Stomach (tissue), 19 donors: ENCODE data around the gene NWD2. TPM values are rescaled to one million over a fixed set of nuclear protein-coding genes. Genes with fewer than 3 reads are reported as not detected.
"Not testable (repeated sequence)": the region's sequence is repeated elsewhere in the genome, so short reads cannot be mapped to it uniquely, and the experiment has no call there.

Experiments
- DNase-seq, 2 donors: peaks; one replicate each; pipeline versions ENCODE4 v3.0.0 to v3.0.0-alpha.2; 2013 to 2019
- H3K27ac ChIP-seq, 5 donors: fragments of 200-600 bp in 4 of 5; sonication (generic) in 4 of 5; one replicate each; pipeline ENCODE4 v1.5.1; 2013 to 2019; ENCODE audit warnings: mild to moderate bottlenecking in 1 of 5, moderate library complexity in 1 of 5
- H3K27me3 ChIP-seq, 3 donors: fragments of 200-600 bp; sonication (generic); one replicate each; pipeline ENCODE4 v1.5.1; 2017 to 2019; ENCODE audit warnings: mixed run types in 1 of 3
- H3K36me3 ChIP-seq, 4 donors: fragments of 200-600 bp; sonication (generic); 1 replicate in 3 of 4; 2 replicates in 1 of 4; pipeline ENCODE4 v1.5.1; 2016 to 2019
- H3K4me1 ChIP-seq, 4 donors: fragments of 200-600 bp; sonication (generic); one replicate each; pipeline ENCODE4 v1.5.1; 2016 to 2019
- H3K4me3 ChIP-seq, 4 donors: fragments of 200-600 bp; sonication (generic) in 3 of 4; one replicate each; pipeline ENCODE4 v1.5.1; 2016 to 2019; ENCODE audit warnings: mild to moderate bottlenecking in 1 of 4
- H3K9me3 ChIP-seq, 4 donors: fragments of 200-600 bp; sonication (generic); one replicate each; pipeline ENCODE4 v1.5.1; 2016 to 2019
- CTCF ChIP-seq, 7 experiments: fragments of 450-650 bp in 4 of 7; fragments of 200-600 bp in 3 of 7; sonication (generic) in 3 of 7; IDR thresholded peaks; one replicate each; pipeline ENCODE4 v1.5.1; 2016 to 2019; ENCODE audit warnings: antibody characterized with exemption in 7 of 7, control low read depth in 2 of 7, mild to moderate bottlenecking in 1 of 7
- EP300 ChIP-seq: sonication (generic); formaldehyde crosslinking; IDR thresholded peaks from one replicate; pipeline ENCODE4 v1.6.1; 2017; ENCODE audit warnings: antibody characterized with exemption
- POLR2A ChIP-seq, 4 donors: fragments of 450-650 bp; IDR thresholded peaks; one replicate each; pipeline ENCODE4 v1.6.1; 2016; ENCODE audit warnings: antibody characterized with exemption in 4 of 4, control low read depth in 2 of 4, mild to moderate bottlenecking in 1 of 4, moderate library complexity in 1 of 4
- POLR2AphosphoS5 ChIP-seq, 3 donors: sonication (generic); formaldehyde crosslinking; IDR thresholded peaks; one replicate each; pipeline ENCODE4 v1.6.1; 2016; ENCODE audit warnings: antibody characterized with exemption in 3 of 3
- WGBS, 5 donors: extraction: QIAGEN DNeasy Blood & Tissue Kit in 3 of 5; methylation state at CpG; one replicate each; pipeline versions ENCODE4 v1.1.5 to v1.1.7; 2013 to 2018; 5-methylcytosine and 5-hydroxymethylcytosine counted together
- intact Hi-C: fragments of 100-400 bp; cut with DNase I; formaldehyde crosslinking; loops from one replicate; pipeline ENCODE4 v1.15.1; 2023; ENCODE audit warnings: low total_unique reads
- long read RNA-seq, 10 donors: transcript quantifications; one replicate each; lab custom pipeline, GENCODE V29; 2026
- polyA plus RNA-seq, 3 donors: library from polyadenylated mRNA; stranded (reverse); fragments of 200-250 nt; gene quantifications; one replicate each; pipeline ENCODE4 v1.2.3, GENCODE V29; 2013
- total RNA-seq, 5 donors: library from RNA; depleted of rRNA; stranded (reverse); fragments of >200 nt; gene quantifications; one replicate each; pipeline versions ENCODE4 v1.1.0 to v1.2.3, GENCODE V29; 2014 to 2016
- donor health status: healthy with polysubstance abuse.
- donor health status: Bipolar disorder and iron deficiency.
- donor health status: healthy.

The NWD2 gene
- total RNA-seq (1 to 10 TPM in 1 of 5 donors, under 1 TPM in 1, not detected in 3; under 0.01 to 1.5 TPM), polyA plus RNA-seq (under 1 TPM in 1 of 3 donors, not detected in 2; 0.05 TPM)
- long read RNA-seq, donor 1 = 0 reads
- long read RNA-seq, donor 2 = 0 reads
- long read RNA-seq, donor 3 = 0 reads
- long read RNA-seq, donor 4 = 0 reads
- long read RNA-seq, donor 5 = 0 reads
- long read RNA-seq, donor 6 = 0 reads
- long read RNA-seq, donor 7 = 0 reads
- long read RNA-seq, donor 8 = 0 reads
- long read RNA-seq, donor 9 = 0 reads
- long read RNA-seq, donor 10 = 0 reads

- peak in 1 of 2 donors; percentile 79 for DNase-seq
- H3K9me3 ChIP-seq = no peaks in the 10 kb centered on the region
- 2 to 4% (median 2%) methylated on average over 49 to 95 of the region's 95 CpGs for WGBS, 5 donors
- intact Hi-C loops = no loop called here
- peaks cover 6 to 75% (median 26%) of the 10 kb centered on the region in 3 donors for H3K27me3 ChIP-seq
- peak within 1 kb of the TSS; percentile 23 to 37 (median 25) for H3K4me3 ChIP-seq
- H3K36me3 ChIP-seq = no peaks in the 10 kb centered on the region
- peaks cover 0 to 23% (median 16%) of the 10 kb centered on the region in 4 donors for H3K4me1 ChIP-seq
- no peak within 1 kb of the TSS for H3K27ac ChIP-seq
- TF ChIP-seq CTCF (IDR thresholded peaks at IDR 0.05) (no peak), POLR2A (IDR thresholded peaks at IDR 0.05) (no peak), POLR2AphosphoS5 (IDR thresholded peaks at IDR 0.05) (no peak), EP300 (no peak)
These were observed at the start of gene NWD2 for GRCh38 chr4:37244583-37245390. TSS of gene NWD2 (plus strand) at chr4:37244743. CDS start at chr4:37245068, 325 bp downstream.

- Histone ChIP-seq H3K36me3 (no peaks in the 10 kb centered on the region), H3K9me3 (no peaks in the 10 kb centered on the region), H3K4me1 (no peaks in the 10 kb centered on the region), H3K4me3 (no peak overlapping the region), H3K27ac (no peak overlapping the region), H3K27me3 (no peaks in the 10 kb centered on the region)
- intact Hi-C loops = no loop called here
- 67 to 79% (median 70%) methylated on average over 3 of the region's 3 CpGs for WGBS, 5 donors
- DNase-seq = no peak
- TF ChIP-seq EP300 (no peak), POLR2A (IDR thresholded peaks at IDR 0.05) (no peak), CTCF (IDR thresholded peaks at IDR 0.05) (no peak), POLR2AphosphoS5 (IDR thresholded peaks at IDR 0.05) (no peak)
These were observed 46.6 kb upstream of the NWD2 start for GRCh38 chr4:37197899-37198298.

- H3K4me3 ChIP-seq, H3K36me3 ChIP-seq, H3K4me1 ChIP-seq, H3K27ac ChIP-seq, intact Hi-C loops, H3K27me3 ChIP-seq, DNase-seq: not testable (repeated sequence)
- 73 to 90% (median 82%) methylated on average over 1 of the region's 1 CpG for WGBS, 5 donors
- H3K9me3 ChIP-seq = peaks cover 0 to 22% (median 20%) of the 10 kb centered on the region in 4 donors
These were observed 39.8 kb upstream of the NWD2 start for GRCh38 chr4:37204740-37205139.

GRCh38 chr4:37216209-37216608 is 28.3 kb upstream of the NWD2 start:
- intact Hi-C loops = no loop called here
- no peak for TF ChIP-seq POLR2A (IDR thresholded peaks at IDR 0.05)
- Histone ChIP-seq H3K9me3 (no peaks in the 10 kb centered on the region), H3K36me3 (no peaks in the 10 kb centered on the region), H3K4me3 (no peak overlapping the region), H3K27ac (no peak overlapping the region), H3K4me1 (peaks cover 0 to 11% (median 0%) of the 10 kb centered on the region in 4 donors), H3K27me3 (no peaks in the 10 kb centered on the region)
- DNase-seq = no peak
- WGBS, 5 donors = 62 to 76% (median 74%) methylated on average over 2 of the region's 2 CpGs

GRCh38 chr4:37219242-37219641 is 25.3 kb upstream of the NWD2 start:
- H3K4me3 ChIP-seq = no peak overlapping the region
- intact Hi-C loops = no loop called here
- no peaks in the 10 kb centered on the region for H3K36me3 ChIP-seq
- H3K4me1 ChIP-seq = peaks cover 0 to 11% (median 0%) of the 10 kb centered on the region in 4 donors
- no peak overlapping the region for H3K27ac ChIP-seq
- peak in 1 of 2 donors; percentile 13 for DNase-seq
- TF ChIP-seq EP300 (no peak), POLR2A (IDR thresholded peaks at IDR 0.05) (no peak), CTCF (IDR thresholded peaks at IDR 0.05) (no peak), POLR2AphosphoS5 (IDR thresholded peaks at IDR 0.05) (no peak)
- 4 to 21% (median 19%) methylated on average over 3 of the region's 3 CpGs for WGBS, 5 donors
- no peaks in the 10 kb centered on the region for H3K9me3 ChIP-seq
- H3K27me3 ChIP-seq = no peaks in the 10 kb centered on the region
